Endothelial cell (in vitro differentiated cells): ENCODE measurements around the gene GGACT. TPM values are rescaled to one million over a fixed set of nuclear protein-coding genes. Genes with fewer than 3 reads are reported as not detected.

ENCODE experiments used
- DNase-seq: peaks from one replicate; pipeline ENCODE4 v3.0.0; 2021; ENCODE audit warnings: low spot score
- H3K27ac Mint-ChIP-seq: one replicate; pipeline ENCODE4 v1.8.0; 2021; ENCODE audit warnings: mixed read lengths, inconsistent platforms; ENCODE audit not compliant: unreplicated experiment
- H3K27me3 Mint-ChIP-seq: one replicate; pipeline ENCODE4 v1.8.0; 2021; ENCODE audit warnings: mild to moderate bottlenecking, moderate library complexity, mixed read lengths, inconsistent platforms; ENCODE audit not compliant: unreplicated experiment
- H3K36me3 Mint-ChIP-seq: one replicate; pipeline ENCODE4 v1.8.0; 2021; ENCODE audit warnings: mild to moderate bottlenecking, low read depth, mixed read lengths, inconsistent platforms; ENCODE audit not compliant: unreplicated experiment
- H3K4me1 Mint-ChIP-seq: one replicate; pipeline ENCODE4 v1.8.0; 2021; ENCODE audit warnings: mild to moderate bottlenecking, mixed read lengths, inconsistent platforms; ENCODE audit not compliant: unreplicated experiment
- H3K4me3 Mint-ChIP-seq: one replicate; pipeline ENCODE4 v1.8.0; 2021; ENCODE audit warnings: mild to moderate bottlenecking, mixed read lengths, inconsistent platforms; ENCODE audit not compliant: unreplicated experiment
- H3K9me3 Mint-ChIP-seq: one replicate; pipeline ENCODE4 v1.8.0; 2021; ENCODE audit warnings: mixed read lengths, inconsistent platforms; ENCODE audit not compliant: unreplicated experiment
- CTCF ChIP-seq: fragments of 200-600 bp; sonication (generic); IDR thresholded peaks from one replicate; pipeline ENCODE4 v1.5.0; 2021; ENCODE audit warnings: antibody characterized with exemption; ENCODE audit not compliant: unreplicated experiment
- total RNA-seq: library from RNA; stranded (reverse); fragmentation: NEBNext Ultra II Directional; extraction: Animal tissue kit (Norgen Biotek cat#: 25700); gene quantifications from one replicate; pipeline ENCODE4 v1.2.1, GENCODE V29; 2021; ENCODE audit not compliant: unreplicated experiment

GGACT gene
- total RNA-seq, 1 donor from 2014 or later: 7.0 TPM

DNA sequence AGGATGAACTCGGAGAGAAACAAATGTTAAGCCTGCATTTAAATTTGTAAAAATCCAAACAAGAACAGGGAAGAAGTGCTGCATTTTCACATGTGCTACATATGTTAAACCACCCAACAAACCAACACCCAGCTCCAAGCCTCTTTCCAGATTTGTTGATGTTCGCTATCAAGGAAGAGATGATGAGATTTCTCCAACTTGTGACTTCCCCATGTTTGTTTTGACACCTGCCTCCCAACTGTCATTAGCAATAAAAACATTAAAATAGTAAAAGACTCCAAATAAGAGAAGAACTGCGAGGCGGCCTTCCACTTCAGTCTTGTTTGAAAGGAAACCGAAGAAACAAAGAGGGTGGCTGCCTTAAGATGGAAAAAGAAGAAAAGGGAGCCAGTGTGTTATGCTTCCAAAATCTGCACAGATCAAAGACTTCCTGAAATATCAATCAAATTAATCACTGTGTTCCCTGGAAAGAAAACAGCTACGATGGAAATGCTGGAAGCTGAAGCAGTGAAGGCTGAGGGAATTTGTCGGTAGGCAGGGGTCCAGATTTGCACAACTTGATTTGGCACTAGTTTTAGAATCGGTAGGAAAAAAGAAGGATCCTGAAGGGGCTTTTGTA is 14.0 kb upstream of the GGACT start:
- no peaks in the 10 kb centered on the region for H3K36me3 Mint-ChIP-seq
- H3K27me3 Mint-ChIP-seq: peaks cover 2% of the 10 kb centered on the region
- TF ChIP-seq CTCF: no peak
- no peaks in the 10 kb centered on the region for H3K9me3 Mint-ChIP-seq
- no peak overlapping the region for H3K4me3 Mint-ChIP-seq
- DNase-seq: no peak
- H3K27ac Mint-ChIP-seq: no peak overlapping the region
- H3K4me1 Mint-ChIP-seq: peaks cover 3% of the 10 kb centered on the region

GRCh38 chr13:100601716-100602115 is 13.1 kb upstream of the GGACT start:
- Mint-ChIP-seq H3K27me3 (peaks cover 2% of the 10 kb centered on the region), H3K36me3 (no peaks in the 10 kb centered on the region)

GRCh38 chr13:100600915-100601314 is 12.3 kb upstream of the GGACT start:
- H3K4me3 Mint-ChIP-seq: no peak overlapping the region

More at GRCh38 chr13:100601716-100602115, 13.1 kb upstream of the GGACT start:
- no peak for TF ChIP-seq CTCF
- no peak for DNase-seq
- Mint-ChIP-seq H3K4me3 (no peak overlapping the region), H3K9me3 (no peaks in the 10 kb centered on the region), H3K27ac (peak overlapping the region; percentile 33), H3K4me1 (peaks cover 3% of the 10 kb centered on the region)

DNA sequence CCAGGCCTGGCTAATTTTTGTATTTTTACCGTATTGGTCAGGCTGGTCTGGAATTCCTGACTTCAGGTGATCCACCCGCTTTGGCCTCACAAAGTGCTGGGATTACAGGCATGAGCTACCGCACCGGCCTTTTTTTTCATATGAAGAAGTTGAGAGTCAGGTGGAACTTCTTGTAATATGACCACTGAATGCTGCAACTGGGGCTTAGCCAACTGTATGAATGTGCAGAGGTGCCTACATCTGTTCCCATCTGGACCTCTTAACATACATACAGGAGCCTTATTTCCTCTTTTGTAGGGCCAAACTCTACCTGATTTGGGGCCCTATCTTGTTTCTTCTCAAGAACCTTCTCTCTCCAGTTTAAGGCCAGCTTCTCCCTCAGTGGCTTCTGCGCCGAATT is 11.9 kb upstream of the GGACT start:
- Mint-ChIP-seq H3K4me3 (no peak overlapping the region), H3K9me3 (no peaks in the 10 kb centered on the region), H3K27me3 (peaks cover 1% of the 10 kb centered on the region), H3K4me1 (peaks cover 3% of the 10 kb centered on the region), H3K27ac (peak overlapping the region; percentile 62), H3K36me3 (no peaks in the 10 kb centered on the region)
- no peak for DNase-seq
- no peak for TF ChIP-seq CTCF

More at GRCh38 chr13:100600915-100601314, 12.3 kb upstream of the GGACT start:
- no peaks in the 10 kb centered on the region for H3K9me3 Mint-ChIP-seq
- peak overlapping the region; percentile 62 for H3K27ac Mint-ChIP-seq
- no peaks in the 10 kb centered on the region for H3K36me3 Mint-ChIP-seq
- H3K27me3 Mint-ChIP-seq: peaks cover 1% of the 10 kb centered on the region
- peaks cover 3% of the 10 kb centered on the region for H3K4me1 Mint-ChIP-seq
- no peak for TF ChIP-seq CTCF
- DNase-seq: no peak

DNA sequence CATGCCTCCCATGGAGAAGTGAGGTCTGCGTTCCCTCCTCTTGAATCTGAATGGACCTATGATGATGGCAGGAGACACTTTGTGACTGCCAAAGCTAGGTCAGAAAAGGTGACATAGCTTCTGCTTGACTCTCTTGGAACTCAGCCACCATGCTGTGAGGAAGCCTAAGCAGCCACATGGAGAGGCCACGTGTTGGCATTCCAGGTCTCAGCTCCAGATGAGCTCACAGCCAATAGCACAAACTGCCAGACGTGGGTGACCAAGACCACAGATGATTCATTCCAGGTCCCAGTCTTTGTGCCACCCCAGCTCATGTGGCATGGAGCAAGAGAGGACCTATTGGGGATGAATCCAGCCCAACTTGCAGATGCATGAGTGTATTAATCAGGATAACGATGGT is 8.7 kb upstream of the GGACT start:
- TF ChIP-seq CTCF: no peak
- no peak for DNase-seq

More for the DNA sequence above, 8.7 kb upstream of the GGACT start:
- Mint-ChIP-seq H3K9me3 (no peaks in the 10 kb centered on the region), H3K36me3 (no peaks in the 10 kb centered on the region), H3K27me3 (peaks cover 1% of the 10 kb centered on the region), H3K4me1 (no peaks in the 10 kb centered on the region), H3K27ac (no peak overlapping the region), H3K4me3 (no peak overlapping the region)
